H1 (cell line): ENCODE measurements around the gene TMEM272. TPM values are rescaled to one million over a fixed set of nuclear protein-coding genes. Genes with fewer than 3 reads are reported as not detected.
A peak's percentile ranks its signal among the peaks of the same experiment; 100 is the strongest.

Source experiments
- CTCF ChIA-PET: fragments of 300-600 bp; sonication (Branson Sonifier 250); formaldehyde crosslinking; loops from one replicate; lab custom pipeline; 2021; ENCODE audit not compliant: partially characterized antibody; lab: Charles Lee
- POLR2A ChIA-PET: fragments of 300-600 bp; sonication (Branson Sonifier 250); formaldehyde crosslinking; loops from one replicate; lab custom pipeline; 2021; ENCODE audit warnings: inconsistent platforms; ENCODE audit not compliant: partially characterized antibody; lab: Charles Lee
- DNase-seq, 2 experiments: peaks; one replicate each; pipeline versions ENCODE4 v3.0.0 to v3.0.0-alpha.2; 2010 to 2022; ENCODE audit warnings: low spot score in 2 of 2, low read depth in 1 of 2, mixed read lengths in 1 of 2
- FAIRE-seq: peaks from 2 replicates; lab custom pipeline; 2011; peaks lifted over from hg19 to GRCh38; lab: Jason Lieb, UNC
- H2AFZ ChIP-seq: 2 replicates; pipeline ENCODE4 v1.8.1; 2012; ENCODE audit warnings: low read length, inconsistent platforms
- H2AK5ac ChIP-seq: 2 replicates; pipeline ENCODE4 v1.6.1; 2013; ENCODE audit warnings: low read depth, low read length
- H2BK120ac ChIP-seq: replicated peaks from 2 replicates; pipeline ENCODE3; 2013; ENCODE audit warnings: low read depth, low read length, inconsistent platforms
- H2BK12ac ChIP-seq: 2 replicates; pipeline ENCODE4 v1.6.1; 2013; ENCODE audit warnings: low read depth, low read length
- H2BK15ac ChIP-seq: 2 replicates; pipeline ENCODE4 v1.6.1; 2013; ENCODE audit warnings: low read length
- H2BK20ac ChIP-seq: 2 replicates; pipeline ENCODE4 v1.6.1; 2013; ENCODE audit warnings: low read length
- H2BK5ac ChIP-seq: 2 replicates; pipeline ENCODE4 v1.6.1; 2013; ENCODE audit warnings: low read depth, low read length
- H3K14ac ChIP-seq: 2 replicates; pipeline ENCODE4 v1.6.1; 2013; ENCODE audit warnings: inconsistent platforms; ENCODE audit not compliant: insufficient read length
- H3K18ac ChIP-seq: 2 replicates; pipeline ENCODE4 v1.6.1; 2013; ENCODE audit warnings: low read length; ENCODE audit errors: extremely low read depth
- H3K23ac ChIP-seq: 2 replicates; pipeline ENCODE4 v1.6.1; 2013; ENCODE audit warnings: inconsistent platforms; ENCODE audit not compliant: insufficient read length
- H3K23me2 ChIP-seq: 2 replicates; pipeline ENCODE4 v1.6.1; 2013; ENCODE audit warnings: low read depth, low read length
- H3K27ac ChIP-seq: 2 replicates; pipeline ENCODE4 v1.6.1; 2011; ENCODE audit warnings: low read depth, low read length, inconsistent platforms
- H3K27me3 ChIP-seq, 4 experiments: replicated peaks in 1 of 4; 1 replicate in 1 of 4; 2 replicates in 3 of 4; pipeline versions ENCODE4 v1.6.1 to v1.8.1; 2011 to 2013; ENCODE audit warnings: low read length in 3 of 4, mild to moderate bottlenecking in 3 of 4, inconsistent platforms in 2 of 4, mixed read lengths in 2 of 4, moderate library complexity in 1 of 4; ENCODE audit not compliant: control insufficient read depth in 3 of 4, insufficient read depth in 3 of 4; ENCODE audit errors: extremely low read depth in 1 of 4
- H3K36me3 ChIP-seq, 4 experiments: 2 replicates each; pipeline versions ENCODE4 v1.6.1 to v1.8.1; 2011 to 2013; ENCODE audit warnings: mild to moderate bottlenecking in 4 of 4, low read length in 3 of 4, moderate library complexity in 2 of 4, control low read depth in 1 of 4, inconsistent platforms in 1 of 4; ENCODE audit not compliant: insufficient read depth in 4 of 4, control insufficient read depth in 2 of 4
- H3K4ac ChIP-seq: replicated peaks from 2 replicates; pipeline ENCODE3; 2013; ENCODE audit warnings: low read length, low read depth, mixed read lengths, inconsistent platforms; ENCODE audit not compliant: insufficient read length
- H3K4me1 ChIP-seq, 4 experiments: replicated peaks in 1 of 4; 1 replicate in 1 of 4; 2 replicates in 3 of 4; pipeline versions ENCODE4 v1.6.1 to v1.8.1; 2011 to 2013; ENCODE audit warnings: low read length in 3 of 4, inconsistent platforms in 2 of 4, mixed read lengths in 1 of 4; ENCODE audit not compliant: insufficient read depth in 4 of 4, control insufficient read depth in 3 of 4
- H3K4me2 ChIP-seq, 2 experiments: 2 replicates each; pipeline versions ENCODE4 v1.6.1 to v1.8.1; 2011 to 2013; ENCODE audit warnings: low read depth in 2 of 2, low read length in 2 of 2, control low read depth in 1 of 2, inconsistent platforms in 1 of 2, mild to moderate bottlenecking in 1 of 2; ENCODE audit not compliant: insufficient read depth in 1 of 2
- H3K4me3 ChIP-seq, 4 experiments: fragments of 200-600, 300-600 bp in 1 of 4; sonication (generic), shearing (Covaris generic), sonication (Bioruptor Twin) in 1 of 4; 2 replicates each; pipeline versions ENCODE4 v1.5.1 to v1.8.1; 2011 to 2016; ENCODE audit warnings: low read length in 4 of 4, low read depth in 3 of 4, control low read depth in 2 of 4, inconsistent platforms in 2 of 4, mild to moderate bottlenecking in 2 of 4, mixed read lengths in 1 of 4, moderate library complexity in 1 of 4; ENCODE audit not compliant: insufficient read depth in 2 of 4; ENCODE audit errors: extremely low read depth in 1 of 4
- H3K56ac ChIP-seq: replicated peaks from 2 replicates; pipeline ENCODE3; 2013; ENCODE audit warnings: low read depth, mild to moderate bottlenecking, mixed read lengths, low read length, inconsistent platforms; ENCODE audit not compliant: insufficient read length
- H3K79me1 ChIP-seq: 2 replicates; pipeline ENCODE4 v1.6.1; 2013; ENCODE audit warnings: low read depth, low read length, control low read depth
- H3K79me2 ChIP-seq, 2 experiments: 2 replicates each; pipeline versions ENCODE4 v1.6.1 to v1.8.1; 2012 to 2013; ENCODE audit warnings: low read length in 2 of 2, mild to moderate bottlenecking in 2 of 2, inconsistent platforms in 1 of 2; ENCODE audit not compliant: insufficient read depth in 2 of 2, control insufficient read depth in 1 of 2
- H3K9ac ChIP-seq, 4 experiments: replicated peaks in 1 of 4; 1 replicate in 1 of 4; 2 replicates in 3 of 4; pipeline versions ENCODE4 v1.6.1 to v1.8.1; 2011 to 2013; ENCODE audit warnings: low read depth in 3 of 4, low read length in 3 of 4, control low read depth in 2 of 4, mild to moderate bottlenecking in 2 of 4, moderate library complexity in 2 of 4, inconsistent platforms in 1 of 4; ENCODE audit errors: extremely low read depth in 1 of 4
- H3K9me3 ChIP-seq, 2 experiments: 2 replicates each; pipeline versions ENCODE4 v1.6.1 to v1.8.1; 2012 to 2013; ENCODE audit warnings: mild to moderate bottlenecking in 2 of 2, moderate library complexity in 2 of 2, control low read depth in 1 of 2, inconsistent platforms in 1 of 2, low read depth in 1 of 2, low read length in 1 of 2, mixed read lengths in 1 of 2; ENCODE audit not compliant: insufficient read depth in 2 of 2
- H4K20me1 ChIP-seq, 2 experiments: replicated peaks in 1 of 2; 2 replicates each; pipeline versions ENCODE3 to v1.8.1; 2011 to 2013; ENCODE audit warnings: inconsistent platforms in 2 of 2, low read length in 2 of 2, mild to moderate bottlenecking in 1 of 2; ENCODE audit not compliant: insufficient read depth in 2 of 2, control insufficient read depth in 1 of 2
- H4K5ac ChIP-seq: 2 replicates; pipeline ENCODE4 v1.6.1; 2013; ENCODE audit warnings: low read length, low read depth, mixed read lengths, inconsistent platforms; ENCODE audit not compliant: insufficient read length
- H4K8ac ChIP-seq: 2 replicates; pipeline ENCODE4 v1.8.0; 2013; ENCODE audit warnings: mild to moderate bottlenecking, moderate library complexity, low read length, inconsistent platforms; ENCODE audit not compliant: insufficient read depth; ENCODE audit errors: extremely low read depth
- H4K91ac ChIP-seq: replicated peaks from 2 replicates; pipeline ENCODE3; 2013; ENCODE audit warnings: low read length, mixed read lengths, inconsistent platforms; ENCODE audit not compliant: insufficient read length
- CTCF ChIP-seq, 3 experiments: IDR thresholded peaks; 1 replicate in 2 of 3; 2 replicates in 1 of 3; pipeline versions ENCODE4 v1.5.1 to v1.6.1; 2011; ENCODE audit warnings: low read length in 3 of 3, mild to moderate bottlenecking in 3 of 3, inconsistent platforms in 2 of 3, low read depth in 1 of 3, moderate library complexity in 1 of 3; ENCODE audit not compliant: insufficient read depth in 1 of 3; ENCODE audit errors: control extremely low read depth in 1 of 3
- RAD21 ChIP-seq, 2 experiments: IDR thresholded peaks in 1 of 2; conservative IDR thresholded peaks in 1 of 2; 2 replicates each; pipeline ENCODE4 v1.6.1; 2011; ENCODE audit warnings: low read depth in 2 of 2, low read length in 2 of 2, improper control_type of control experiment in 1 of 2, inconsistent platforms in 1 of 2, mild to moderate bottlenecking in 1 of 2, moderate library complexity in 1 of 2
- TCF12 ChIP-seq: IDR thresholded peaks from 2 replicates; pipeline ENCODE4 v1.6.1; 2011; ENCODE audit warnings: low read depth, mild to moderate bottlenecking, low read length
- TEAD4 ChIP-seq: IDR thresholded peaks from 2 replicates; pipeline ENCODE4 v1.6.1; 2012; ENCODE audit warnings: low read depth, low read length, inconsistent platforms, mixed read lengths
- YY1 ChIP-seq: IDR thresholded peaks from 2 replicates; pipeline ENCODE4 v1.6.1; 2011; ENCODE audit warnings: low read depth, mild to moderate bottlenecking, low read length
- WGBS, 2 experiments: shearing (Covaris generic) in 1 of 2; methylation state at CpG; one replicate each; pipeline versions ENCODE4 v1.1.6 to v1.1.7; 2013 to 2015; ENCODE audit warnings: low lambda C conversion rate in 2 of 2, mixed read lengths in 2 of 2, inconsistent platforms in 1 of 2, low coverage in 1 of 2, missing lambda C conversion rate in 1 of 2; ENCODE audit not compliant: insufficient replicate concordance in 2 of 2, insufficient coverage in 1 of 2, insufficient read length in 1 of 2; ENCODE audit errors: extremely low coverage in 1 of 2, missing lambda C conversion rate in 1 of 2; 5-methylcytosine and 5-hydroxymethylcytosine counted together
- polyA plus RNA-seq, 7 experiments: library from polyadenylated mRNA; depleted of rRNA in 3 of 7; stranded (reverse) in 5 of 7; unstranded in 2 of 7; fragments of >200 nt in 5 of 7; fragments of 200-250 nt in 2 of 7; gene quantifications; 1 replicate in 5 of 7; 2 replicates in 1 of 7; 4 replicates in 1 of 7; pipeline versions ENCODE4 v1.2.1 to v1.2.3, GENCODE V29; 2011 to 2013; ENCODE audit warnings: missing spikeins in 2 of 7, mixed read lengths in 2 of 7
- total RNA-seq: library from RNA; stranded (reverse); fragmentation: NEBNext Ultra II Directional; extraction: Animal tissue kit (Norgen Biotek cat#: 25700); gene quantifications from 2 replicates; pipeline ENCODE4 v1.2.1, GENCODE V29; 2021

TMEM272 gene
- total and polyA plus RNA-seq, 2 of the 8 experiments (the other 6 are each of a cell fraction or from before 2014, with no cell fraction given), result 0.05 TPM; not detected in 1

DNA sequence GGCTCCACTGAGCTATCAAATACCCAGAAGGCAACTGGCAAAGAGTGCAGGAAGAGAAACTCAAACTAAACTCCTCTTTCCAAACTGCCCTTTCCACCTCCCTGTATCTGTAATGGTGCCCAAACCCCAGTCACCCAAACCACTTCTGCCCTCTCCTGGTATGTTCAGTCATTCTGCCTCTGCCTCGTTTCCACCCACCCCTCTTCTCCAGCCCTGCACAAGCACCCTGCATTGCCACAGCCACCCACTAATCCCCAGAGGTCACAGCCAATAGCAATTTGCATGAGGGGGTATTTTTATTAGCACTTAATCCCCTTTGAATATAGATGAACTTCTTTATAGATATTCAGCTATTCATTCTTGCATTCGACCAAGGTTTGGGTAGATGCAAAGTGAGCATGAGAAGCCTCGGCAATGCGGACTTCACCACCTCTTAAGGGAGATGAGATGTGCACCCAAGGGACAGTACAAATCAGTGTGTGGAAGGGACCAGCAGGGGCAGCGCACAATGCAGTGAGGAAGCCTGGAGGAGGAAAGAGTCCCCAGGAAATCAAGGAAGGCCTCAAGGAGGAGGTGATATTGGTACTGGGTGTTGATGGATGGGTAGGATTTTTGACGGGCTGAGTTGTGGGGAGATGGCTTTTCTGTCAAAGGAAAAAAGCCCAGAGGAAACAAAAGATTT lies 12.4 kb downstream of the TMEM272 start:
- no peak overlapping the region for H2BK12ac ChIP-seq
- TF ChIP-seq YY1 (0 out of 2 replicates have a peak, but pooled peaks have one; percentile 59), RAD21 (IDR thresholded peaks at IDR 0.05 in 1 of 2, conservative IDR thresholded peaks at IDR 0.05 in 1 of 2; ENCODE audit: low read depth in 2 of 2, low read length in 2 of 2) (peak; percentile 74 to 75), CTCF (IDR thresholded peaks at IDR 0.05; ENCODE audit: control extremely low read depth in 1 of 3, insufficient read depth in 1 of 3, low read depth in 1 of 3, low read length in 3 of 3) (peak; percentile 64 to 70 (median 67)), TCF12 (no peak), TEAD4 (0 out of 2 replicates have a peak, but pooled peaks have one; percentile 33)
- H3K79me1 ChIP-seq, result no peaks in the 10 kb centered on the region
- no peak overlapping the region for H3K27ac ChIP-seq
- no peak overlapping the region for H3K56ac ChIP-seq
- H3K36me3 ChIP-seq, result no peaks in the 10 kb centered on the region; a peak in 1 of 8 replicates
- H3K4me3 ChIP-seq, result no peak overlapping the region
- no peak overlapping the region for H2BK5ac ChIP-seq
- no peak overlapping the region for H2AFZ ChIP-seq
- H2BK120ac ChIP-seq, result no peak overlapping the region
- H3K4ac ChIP-seq, result no peak overlapping the region
- H4K5ac ChIP-seq, result no peak overlapping the region
- POLR2A ChIA-PET, result interaction anchor here (0.8 to 1.2 kb wide), 2 partner anchors 12 to 101 kb away, joined by 3 read pairs; no protein-coding TSS in a partner anchor
- no peak overlapping the region for H4K8ac ChIP-seq
- no peak overlapping the region for H3K14ac ChIP-seq
- H3K9ac ChIP-seq, result no peak overlapping the region
- no peak for DNase-seq
- H2BK20ac ChIP-seq, result no peak overlapping the region
- no peak overlapping the region for H3K23ac ChIP-seq
- H3K18ac ChIP-seq, result no peak overlapping the region
- peak; percentile 63 for FAIRE-seq
- no peaks in the 10 kb centered on the region for H3K23me2 ChIP-seq
- no peak overlapping the region for H2AK5ac ChIP-seq
- H4K20me1 ChIP-seq, result no peaks in the 10 kb centered on the region
- CTCF ChIA-PET, result interaction anchor here (0.7 to 8.8 kb wide), 15 partner anchors 10 to 399 kb away, joined by 3 to 105 read pairs (median 5); partner anchors contain the start of genes NEK5 and TMEM272
- no peaks in the 10 kb centered on the region for H3K4me1 ChIP-seq
- H2BK15ac ChIP-seq, result no peak overlapping the region
- no peaks in the 10 kb centered on the region for H3K79me2 ChIP-seq
- H4K91ac ChIP-seq, result no peak overlapping the region
- H3K9me3 ChIP-seq, result no peaks in the 10 kb centered on the region
- H3K27me3 ChIP-seq, result no peaks in the 10 kb centered on the region
- WGBS, 2 experiments, result 81% methylated on average over 6 of the region's 6 CpGs; no CpG with 5 or more reads in 1 of the 2 experiments
- H3K4me2 ChIP-seq, result no peak overlapping the region
